CD4-positive, alpha-beta T cell treated with Interleukin-6 for 4 hours (primary cell): ENCODE results near the gene SPDL1.

Experiments used
- DNase-seq: peaks from one replicate; pipeline ENCODE4 v3.0.0-alpha.2; 2020; ENCODE audit warnings: mixed read lengths

Gene SPDL1

DNA sequence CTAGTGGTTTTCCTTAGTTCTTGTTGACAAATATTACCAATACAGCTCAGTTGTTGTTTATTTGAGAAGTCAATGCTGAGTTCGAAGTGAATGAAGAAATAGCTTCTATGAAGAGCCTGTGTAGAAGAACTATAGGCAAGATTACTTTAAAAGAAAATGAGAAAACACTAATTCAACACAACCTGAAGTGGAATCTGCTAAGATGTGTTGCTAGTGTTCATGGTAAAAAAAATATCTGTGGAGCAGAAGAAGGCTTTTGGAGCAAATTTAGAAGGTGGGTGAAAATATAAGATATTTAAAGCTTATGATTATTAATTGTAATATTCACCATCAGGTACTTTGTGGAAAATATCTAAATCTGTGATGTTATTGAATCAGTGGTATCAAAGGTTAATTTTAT lies 51.0 kb downstream of the SPDL1 start:
- DNase-seq: no peak

GRCh38 chr5:169635936-169636335 lies 52.4 kb downstream of the SPDL1 start:
- DNase-seq: no peak

DNA sequence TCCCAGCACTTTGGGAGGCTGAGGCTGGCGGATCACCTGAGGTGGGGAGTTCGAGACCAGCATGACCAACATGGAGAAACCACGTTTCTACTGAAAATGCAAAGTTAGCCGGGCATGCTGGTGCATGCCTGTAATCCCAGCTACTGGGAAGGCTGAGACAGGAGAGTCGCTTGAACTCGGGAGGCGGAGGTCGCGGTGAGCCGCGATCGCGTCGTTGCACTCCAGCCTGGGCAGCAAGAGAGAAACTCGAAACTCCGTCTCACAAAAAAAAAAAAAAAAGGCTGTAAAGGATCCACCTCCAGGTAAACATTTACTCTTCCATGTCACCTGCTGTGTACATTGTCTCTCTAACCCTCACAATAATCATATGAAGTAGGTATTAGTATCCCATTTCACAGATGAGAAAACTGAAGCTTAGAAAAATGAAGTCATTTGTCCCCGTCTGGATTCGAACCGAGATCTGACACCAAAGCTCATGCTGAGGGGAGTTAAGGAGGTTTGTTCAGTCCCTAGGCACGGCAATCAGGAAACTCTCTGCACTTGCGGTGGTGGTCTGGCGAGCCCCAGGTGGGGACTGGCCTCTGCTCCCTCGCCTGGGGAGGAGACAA lies 53.0 kb downstream of the SPDL1 start:
- DNase-seq: no peak

- DNase-seq: peak; percentile 78
These were observed 53.5 kb downstream of the SPDL1 start, which contains the start of gene DOCK2 for GRCh38 chr5:169637085-169637548. Gene DOCK2 (plus strand): TSS chr5:169637275. CDS start chr5:169637327, 52 bp downstream.

DNA sequence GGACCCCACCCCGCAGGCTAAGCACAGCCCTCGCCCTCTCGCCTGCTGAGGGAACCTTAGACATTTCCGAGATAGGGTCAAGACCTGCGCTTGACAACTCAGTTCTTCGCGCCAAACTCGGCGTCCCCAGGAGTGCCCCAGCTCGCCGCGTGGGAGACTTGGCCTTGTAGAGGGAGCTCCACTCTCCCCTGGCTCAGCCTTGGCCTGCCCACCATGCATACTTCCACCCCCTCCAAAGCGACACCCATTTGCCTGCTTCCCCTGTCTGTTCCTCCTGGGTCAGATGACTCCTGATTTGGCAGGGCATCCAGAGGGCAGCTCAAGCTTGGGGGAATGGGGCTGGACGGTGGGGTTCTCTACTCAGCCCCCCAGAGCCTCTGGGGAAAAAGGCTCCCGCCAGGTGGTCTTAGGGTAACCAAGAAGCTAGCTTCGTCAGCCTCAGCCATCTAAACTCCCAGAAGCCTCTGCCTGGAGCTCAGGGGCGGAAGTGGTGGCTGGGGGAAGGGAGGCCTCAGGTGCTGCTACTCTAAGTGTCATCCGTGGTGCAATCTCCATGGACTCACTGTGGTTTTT lies 54.1 kb downstream of the SPDL1 start:
- DNase-seq: peak; percentile 83

GRCh38 chr5:169641253-169641652 lies 57.7 kb downstream of the SPDL1 start:
- DNase-seq: no peak

DNA sequence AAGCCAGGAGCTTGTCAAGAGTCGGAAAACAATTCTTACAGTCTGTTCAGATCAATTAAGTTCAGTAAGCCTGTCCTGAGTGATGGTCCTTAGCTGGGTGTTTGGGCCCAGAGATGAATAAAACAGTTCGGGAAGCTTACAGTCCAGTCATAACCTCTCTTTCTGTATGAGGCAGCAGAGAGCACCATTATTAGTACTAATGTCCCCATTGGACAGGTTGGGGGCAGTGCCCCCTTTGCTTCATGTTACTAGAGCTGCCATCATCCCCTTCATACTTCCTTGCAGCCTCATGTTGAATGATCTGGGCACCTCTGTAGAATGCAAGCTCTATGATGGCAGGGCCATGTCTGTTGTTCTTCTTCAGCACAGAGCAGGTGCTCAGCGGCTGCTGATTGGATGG lies 63.3 kb downstream of the SPDL1 start:
- no peak for DNase-seq

- DNase-seq: no peak
These were observed 64.0 kb downstream of the SPDL1 start for GRCh38 chr5:169647566-169647965.

DNA sequence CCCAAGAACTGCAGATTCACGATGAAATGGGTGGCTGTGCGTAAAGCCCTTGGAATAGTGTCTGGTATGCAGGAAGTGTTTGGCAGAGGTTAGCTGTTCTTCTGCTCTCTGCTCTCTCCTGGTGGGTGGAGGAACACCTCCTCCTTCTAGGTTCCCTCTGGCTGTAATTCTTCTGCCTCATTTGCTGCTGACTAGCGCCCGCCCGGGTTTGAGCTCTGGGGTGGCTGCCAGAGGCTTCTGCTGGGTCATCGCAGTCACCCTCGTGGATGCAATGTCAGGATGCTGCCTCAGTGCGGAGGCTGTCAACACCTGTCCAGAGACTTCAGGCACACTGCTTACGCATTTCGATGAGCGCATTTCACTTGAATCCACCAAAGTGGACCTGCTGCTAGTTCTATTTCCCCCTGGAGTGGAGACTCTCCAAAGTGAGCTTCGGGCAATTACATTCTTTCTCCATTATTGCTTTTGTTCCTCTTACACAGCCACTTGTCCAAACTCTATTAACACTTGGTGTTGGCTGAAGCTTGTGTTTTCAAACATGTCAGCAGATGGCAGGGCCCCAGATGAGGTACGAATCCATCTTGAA lies 65.2 kb downstream of the SPDL1 start:
- DNase-seq: no peak

- peak; percentile 32 for DNase-seq
These were observed 65.9 kb downstream of the SPDL1 start for GRCh38 chr5:169649486-169649885.

GRCh38 chr5:169650701-169651331 lies 67.2 kb downstream of the SPDL1 start:
- peak; percentile 21 for DNase-seq

GRCh38 chr5:169651526-169651925 lies 68.0 kb downstream of the SPDL1 start:
- DNase-seq: no peak

DNA sequence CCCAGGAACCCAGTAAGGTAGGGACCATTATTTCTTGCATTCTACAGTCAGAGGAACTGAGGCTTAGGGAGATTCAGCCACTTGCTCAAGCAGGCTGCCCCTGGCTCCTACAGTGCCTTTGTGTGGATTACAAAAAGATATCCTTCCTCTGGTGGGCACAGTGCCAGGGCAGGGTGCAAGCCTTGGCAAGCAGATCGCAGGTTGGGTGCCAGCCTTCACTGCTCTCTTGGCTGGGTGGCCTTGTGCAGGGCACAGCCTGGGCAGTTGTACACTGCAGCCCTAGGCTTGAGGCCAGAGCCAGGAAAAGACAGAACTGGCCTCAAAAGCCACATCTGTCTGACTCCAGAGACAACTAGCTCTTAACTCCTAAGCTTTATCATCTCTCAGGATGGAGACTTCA lies 68.5 kb downstream of the SPDL1 start:
- peak; percentile 16 for DNase-seq

DNA sequence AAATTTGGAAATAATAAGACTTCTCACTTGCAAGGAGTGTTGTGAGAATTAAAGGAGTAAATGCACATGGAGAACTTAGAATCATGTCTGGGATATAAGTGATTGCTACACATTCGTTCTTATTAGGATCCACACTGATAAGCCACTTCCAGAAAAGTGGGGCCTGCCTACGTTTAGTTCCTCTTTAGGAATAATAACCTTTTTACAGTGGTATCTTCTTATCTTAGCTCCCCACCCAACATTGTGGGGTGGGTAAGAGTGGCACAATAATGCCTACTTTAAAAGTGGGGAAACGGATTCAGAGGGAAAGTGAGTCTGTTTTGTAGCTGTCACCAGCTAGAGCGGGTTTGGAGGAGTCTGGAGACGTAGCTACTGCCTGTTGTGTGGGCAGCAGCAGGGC lies 69.5 kb downstream of the SPDL1 start:
- no peak for DNase-seq
